Fibroblast of lung (primary cell): ENCODE data around the gene TSPAN33. TPM values are rescaled to one million over a fixed set of nuclear protein-coding genes. Genes with fewer than 3 reads are reported as not detected.
"Not testable (repeated sequence)": the region's sequence is repeated elsewhere in the genome, so short reads cannot be mapped to it uniquely, and the experiment has no call there.

Source experiments
- DNase-seq, 2 donors: peaks; one replicate each; pipeline versions ENCODE4 v3.0.0 to v3.0.0-alpha.2; 2010; ENCODE audit warnings: low read depth in 2 of 2
- H2AFZ ChIP-seq: 2 replicates; pipeline ENCODE4 v1.5.1; 2012; ENCODE audit warnings: low read length, control low read depth, inconsistent platforms
- H3K27ac ChIP-seq: 2 replicates; pipeline ENCODE4 v1.5.1; 2011; ENCODE audit warnings: low read length, control low read depth; ENCODE audit not compliant: insufficient read depth
- H3K27me3 ChIP-seq: 2 replicates; pipeline ENCODE4 v1.5.1; 2011; ENCODE audit warnings: mild to moderate bottlenecking, low read length; ENCODE audit not compliant: control insufficient read depth, insufficient read depth
- H3K36me3 ChIP-seq: 2 replicates; pipeline ENCODE4 v1.5.1; 2011; ENCODE audit warnings: low read length; ENCODE audit not compliant: control insufficient read depth, insufficient read depth
- H3K4me1 ChIP-seq: 2 replicates; pipeline ENCODE4 v1.5.1; 2011; ENCODE audit warnings: low read length; ENCODE audit not compliant: control insufficient read depth, insufficient read depth; ENCODE audit errors: extremely low read depth
- H3K4me2 ChIP-seq: 2 replicates; pipeline ENCODE4 v1.5.1; 2011; ENCODE audit warnings: low read length, control low read depth; ENCODE audit not compliant: insufficient read depth; ENCODE audit errors: extremely low read depth
- H3K4me3 ChIP-seq, 4 experiments: fragments of 200-600 bp in 1 of 4; sonication (generic) in 1 of 4; replicated peaks in 1 of 4; 2 replicates each; pipeline ENCODE4 v1.5.1; 2011 to 2016; ENCODE audit warnings: low read length in 4 of 4, low read depth in 3 of 4, mild to moderate bottlenecking in 3 of 4, control low read depth in 2 of 4, inconsistent platforms in 1 of 4, mixed read lengths in 1 of 4; ENCODE audit not compliant: insufficient read depth in 1 of 4; ENCODE audit errors: control extremely low read depth in 1 of 4
- H3K79me2 ChIP-seq: 2 replicates; pipeline ENCODE4 v1.5.1; 2012; ENCODE audit warnings: mild to moderate bottlenecking, low read length, inconsistent platforms; ENCODE audit not compliant: control insufficient read depth, insufficient read depth
- H3K9ac ChIP-seq: 2 replicates; pipeline ENCODE4 v1.5.1; 2011; ENCODE audit warnings: mild to moderate bottlenecking, low read length, control low read depth; ENCODE audit not compliant: insufficient read depth
- H3K9me3 ChIP-seq: 2 replicates; pipeline ENCODE4 v1.5.1; 2012; ENCODE audit warnings: low read depth, low read length; ENCODE audit not compliant: control insufficient read depth, insufficient read depth
- H4K20me1 ChIP-seq: 2 replicates; pipeline ENCODE4 v1.5.1; 2011; ENCODE audit warnings: low read length; ENCODE audit not compliant: control insufficient read depth, insufficient read depth; ENCODE audit errors: extremely low read depth
- CTCF ChIP-seq, 2 donors: IDR thresholded peaks in 1 of 2; conservative IDR thresholded peaks in 1 of 2; 1 replicate in 1 of 2; 2 replicates in 1 of 2; pipeline ENCODE4 v1.5.1; 2011 to 2012; ENCODE audit warnings: low read length in 2 of 2, control low read depth in 1 of 2, inconsistent platforms in 1 of 2, low read depth in 1 of 2, mild to moderate bottlenecking in 1 of 2
- EZH2 ChIP-seq: IDR thresholded peaks from 2 replicates; pipeline ENCODE4 v1.5.1; 2012; ENCODE audit warnings: low read length, control low read depth, mild to moderate bottlenecking; ENCODE audit errors: missing control alignments
- polyA plus RNA-seq, 2 donors: library from polyadenylated mRNA; depleted of rRNA in 1 of 2; stranded (reverse) in 1 of 2; unstranded in 1 of 2; fragments of >200 nt; gene quantifications; 2 replicates each; pipeline ENCODE4 v1.2.1, GENCODE V29; 2011 to 2012; ENCODE audit warnings: missing spikeins in 1 of 2
- total RNA-seq: library from RNA; depleted of rRNA; stranded (reverse); fragments of >200 nt; gene quantifications from 2 replicates; pipeline ENCODE4 v1.2.1, GENCODE V29; 2014

Gene TSPAN33
- total and polyA plus RNA-seq, 2 donors (not counting 1 experiment from before 2014, with no cell fraction given), result 0.17 to 0.36 TPM

- TF ChIP-seq EZH2 (no peak), CTCF (conservative IDR thresholded peaks at IDR 0.05 in 1 of 2, IDR thresholded peaks at IDR 0.05 in 1 of 2; ENCODE audit: low read depth in 1 of 2, low read length in 2 of 2) (no peak)
- no peaks in the 10 kb centered on the region for H3K79me2 ChIP-seq
- no peak overlapping the region for H3K4me3 ChIP-seq
- no peak overlapping the region for H2AFZ ChIP-seq
- H3K9ac ChIP-seq, result no peak overlapping the region
- H4K20me1 ChIP-seq, result no peaks in the 10 kb centered on the region
- H3K27me3 ChIP-seq, result no peaks in the 10 kb centered on the region
- H3K36me3 ChIP-seq, result no peaks in the 10 kb centered on the region
- no peak overlapping the region for H3K4me2 ChIP-seq
- no peak overlapping the region for H3K27ac ChIP-seq
- no peaks in the 10 kb centered on the region for H3K9me3 ChIP-seq
- no peak for DNase-seq
- H3K4me1 ChIP-seq, result no peaks in the 10 kb centered on the region
Observed at GRCh38 chr7:129213828-129214227, 69.3 kb downstream of the TSPAN33 start.

- not testable (repeated sequence) for H3K4me1 ChIP-seq, H3K4me3 ChIP-seq, DNase-seq, H3K9me3 ChIP-seq, H4K20me1 ChIP-seq, H3K27me3 ChIP-seq, H2AFZ ChIP-seq, H3K36me3 ChIP-seq, H3K79me2 ChIP-seq, H3K9ac ChIP-seq, H3K4me2 ChIP-seq, H3K27ac ChIP-seq
Observed at GRCh38 chr7:129215691-129216090, 71.2 kb downstream of the TSPAN33 start.

- not testable (repeated sequence) for H3K27me3 ChIP-seq, H3K4me1 ChIP-seq, H3K9ac ChIP-seq, H4K20me1 ChIP-seq, H3K27ac ChIP-seq, H3K79me2 ChIP-seq, H3K4me3 ChIP-seq, H3K4me2 ChIP-seq, H3K36me3 ChIP-seq, DNase-seq, H2AFZ ChIP-seq, H3K9me3 ChIP-seq
Observed at GRCh38 chr7:129216101-129216715, 71.7 kb downstream of the TSPAN33 start.

GRCh38 chr7:129216821-129217416 lies 72.4 kb downstream of the TSPAN33 start:
- not testable (repeated sequence) for H2AFZ ChIP-seq, DNase-seq

More at GRCh38 chr7:129216821-129217416, 72.4 kb downstream of the TSPAN33 start:
- H3K4me2 ChIP-seq, H4K20me1 ChIP-seq, H3K36me3 ChIP-seq, H3K9ac ChIP-seq, H3K27me3 ChIP-seq, H3K4me3 ChIP-seq, H3K9me3 ChIP-seq, H3K27ac ChIP-seq, H3K79me2 ChIP-seq, H3K4me1 ChIP-seq: not testable (repeated sequence)
